OCI-LY7 (cell line): Measurements from ENCODE around the gene FOS. TPM values are rescaled to one million over a fixed set of nuclear protein-coding genes. Genes with fewer than 3 reads are reported as not detected.

Experiments used
- BruUV-seq: library from RNA; stranded (reverse); fragments of 400-500 nt; replicated peaks from 2 replicates; lab custom pipeline; 2021; lab: Mats Ljungman, UMichigan
- CTCF ChIA-PET: fragments of 300-600 bp; sonication (Branson Sonifier 250); formaldehyde crosslinking; loops from one replicate; lab custom pipeline; 2022; ENCODE audit warnings: antibody characterized with exemption; ENCODE audit not compliant: unreplicated experiment; lab: Charles Lee
- POLR2A ChIA-PET: fragments of 300-600 bp; sonication (Branson Sonifier 250); formaldehyde crosslinking; loops from one replicate; lab custom pipeline; 2022; ENCODE audit warnings: antibody characterized with exemption; lab: Charles Lee
- DNase-seq: peaks from one replicate; pipeline ENCODE4 v3.0.0-alpha.2; 2015; ENCODE audit warnings: low spot score
- H2AFZ ChIP-seq: fragments of 200-600 bp; sonication (generic), shearing (Covaris generic); 2 replicates; pipeline ENCODE4 v1.6.1; 2014; ENCODE audit warnings: mild to moderate bottlenecking, antibody characterized with exemption, low read length, moderate library complexity
- H3K27ac ChIP-seq: fragments of 200-600 bp; sonication (generic); 2 replicates; pipeline ENCODE4 v1.5.1; 2014; ENCODE audit warnings: mixed run types, low read depth, mild to moderate bottlenecking, moderate library complexity, low read length, inconsistent platforms; ENCODE audit not compliant: poor library complexity, severe bottlenecking
- H3K36me3 ChIP-seq: fragments of 200-600 bp; sonication (generic); 2 replicates; pipeline ENCODE4 v1.6.1; 2014; ENCODE audit warnings: mild to moderate bottlenecking, antibody characterized with exemption, low read length, moderate library complexity, mixed read lengths; ENCODE audit not compliant: insufficient read depth
- H3K4me1 ChIP-seq: fragments of 200-600 bp; sonication (generic); 2 replicates; pipeline ENCODE4 v1.5.1; 2014; ENCODE audit warnings: mild to moderate bottlenecking, low read length; ENCODE audit not compliant: insufficient read depth, poor library complexity, severe bottlenecking
- H3K4me2 ChIP-seq: fragments of 200-600 bp; sonication (generic); 2 replicates; pipeline ENCODE4 v1.6.1; 2014; ENCODE audit warnings: mild to moderate bottlenecking, low read length
- H3K4me3 ChIP-seq: fragments of 200-600 bp; sonication (generic); 2 replicates; pipeline ENCODE4 v1.5.1; 2014; ENCODE audit warnings: mild to moderate bottlenecking, low read depth, low read length; ENCODE audit not compliant: poor library complexity, severe bottlenecking
- H3K79me2 ChIP-seq: fragments of 200-600 bp; sonication (generic); 2 replicates; pipeline ENCODE4 v1.6.1; 2016; ENCODE audit warnings: low read depth, mild to moderate bottlenecking, low read length, moderate library complexity, mixed read lengths; ENCODE audit not compliant: insufficient read depth
- H3K9me2 ChIP-seq: fragments of 200-600 bp; sonication (generic); 2 replicates; pipeline ENCODE4 v1.6.1; 2016; ENCODE audit warnings: mild to moderate bottlenecking, low read length, mixed read lengths; ENCODE audit not compliant: insufficient read depth
- H3K9me3 ChIP-seq: fragments of 200-600 bp; sonication (generic); 2 replicates; pipeline ENCODE4 v1.6.1; 2014; ENCODE audit warnings: mild to moderate bottlenecking, mixed run types, low read length, mixed read lengths
- H4K20me1 ChIP-seq: fragments of 200-600 bp; sonication (generic); 2 replicates; pipeline ENCODE4 v1.6.1; 2014; ENCODE audit warnings: mild to moderate bottlenecking, antibody characterized with exemption, low read length, moderate library complexity, mixed read lengths; ENCODE audit not compliant: insufficient read depth
- CTCF ChIP-seq: fragments of 200-600 bp; sonication (generic); conservative IDR thresholded peaks from 2 replicates; pipeline ENCODE4 v1.5.1; 2014; ENCODE audit warnings: mild to moderate bottlenecking, antibody characterized with exemption, low read length, moderate library complexity, mixed read lengths
- EZH2phosphoT487 ChIP-seq: fragments of 200-600 bp; sonication (generic); IDR thresholded peaks from 2 replicates; pipeline ENCODE4 v1.6.1; 2018; ENCODE audit warnings: low read depth, borderline replicate concordance, mild to moderate bottlenecking, mixed run types, antibody characterized with exemption, low read length, moderate library complexity, mixed read lengths
- intact Hi-C: fragments of 100-400 bp; cut with micrococcal nuclease; formaldehyde crosslinking; loops from one replicate; pipeline ENCODE4 v1.10.0; 2022; ENCODE audit not compliant: unreplicated experiment
- total RNA-seq, 2 experiments: library from RNA; depleted of rRNA in 1 of 2; stranded (reverse); fragments of >200 nt in 1 of 2; shearing (Covaris generic) in 1 of 2; gene quantifications; 2 replicates each; pipeline ENCODE4 v1.2.3, GENCODE V29; 2014 to 2022

The FOS gene
- total RNA-seq, 2 experiments from 2014 or later = 3.3 to 16.9 TPM

GRCh38 chr14:75238756-75239455 is 39.7 kb upstream of the FOS start:
- Histone ChIP-seq H3K27ac (no peak overlapping the region), H3K79me2 (no peaks in the 10 kb centered on the region), H3K36me3 (no peaks in the 10 kb centered on the region), H3K9me3 (no peaks in the 10 kb centered on the region), H3K4me2 (no peak overlapping the region), H2AFZ (no peak overlapping the region), H3K4me1 (peaks cover 14% of the 10 kb centered on the region), H3K4me3 (no peak overlapping the region), H4K20me1 (no peaks in the 10 kb centered on the region), H3K9me2 (no peaks in the 10 kb centered on the region)
- ChIA-PET CTCF (interaction anchor here (1.5 kb wide), 1 partner anchor 15 kb away, joined by 3 read pairs; no protein-coding TSS in a partner anchor), POLR2A (interaction anchor here (0.6 to 3.5 kb wide), 6 partner anchors 9 to 101 kb away, joined by 3 to 22 read pairs (median 4); no protein-coding TSS in a partner anchor)
- BruUV-seq = no TSS peak
- DNase-seq = no peak
- intact Hi-C loops = no loop called here
- TF ChIP-seq CTCF = no peak
- no peak for TF ChIP-seq EZH2phosphoT487

GRCh38 chr14:75240781-75241180 is 37.8 kb upstream of the FOS start:
- TF ChIP-seq CTCF (no peak), EZH2phosphoT487 (no peak)
- H3K36me3 ChIP-seq = no peaks in the 10 kb centered on the region
- peaks cover 14% of the 10 kb centered on the region for H3K4me1 ChIP-seq
- CTCF ChIA-PET = no interaction called here
- H3K27ac ChIP-seq = no peak overlapping the region
- H3K79me2 ChIP-seq = no peaks in the 10 kb centered on the region
- no peak for DNase-seq
- H3K4me2 ChIP-seq = no peak overlapping the region
- no peaks in the 10 kb centered on the region for H3K9me3 ChIP-seq
- BruUV-seq = no TSS peak
- H4K20me1 ChIP-seq = no peaks in the 10 kb centered on the region
- no peak overlapping the region for H3K4me3 ChIP-seq
- no peak overlapping the region for H2AFZ ChIP-seq
- intact Hi-C loops = no loop called here
- POLR2A ChIA-PET = interaction anchor here (1.0 to 3.5 kb wide), 2 partner anchors 8 to 27 kb away, joined by 3 to 22 read pairs; no protein-coding TSS in a partner anchor
- H3K9me2 ChIP-seq = no peaks in the 10 kb centered on the region
